ENCODE results near the gene HOXC10.

The HOXC10 gene

GRCh38 chr12:53971129-53971528 is 13.8 kb upstream of the HOXC10 start:
- Histone ChIP-seq H3K4ac (ENCODE audit: low read depth, low read length) (no peak overlapping the region), H4K5ac (ENCODE audit: low read length) (no peak overlapping the region), H3K18ac (ENCODE audit: low read length) (no peak overlapping the region), H3K36me3 (ENCODE audit: control insufficient read depth, insufficient read depth, low read length) (no peaks in the 10 kb centered on the region), H3K27me3 (ENCODE audit: insufficient read depth, low read length, poor library complexity) (peaks cover 97% of the 10 kb centered on the region), H3K9ac (ENCODE audit: low read length) (no peak overlapping the region), H3K79me2 (ENCODE audit: control insufficient read depth, insufficient read depth, low read length) (no peaks in the 10 kb centered on the region), H3K4me3 (ENCODE audit: low read length) (no peak overlapping the region), H2BK5ac (ENCODE audit: low read length) (no peak overlapping the region), H3K79me1 (ENCODE audit: low read length) (no peaks in the 10 kb centered on the region), H3K4me2 (ENCODE audit: low read length) (no peak overlapping the region), H4K8ac (ENCODE audit: low read depth, low read length) (no peak overlapping the region), H2BK15ac (replicated peaks; ENCODE audit: low read depth) (no peak overlapping the region), H3K4me1 (ENCODE audit: control insufficient read depth, low read depth, low read length) (no peaks in the 10 kb centered on the region), H3K27ac (ENCODE audit: low read depth, low read length) (no peak overlapping the region), H2BK120ac (ENCODE audit: low read depth, low read length) (no peak overlapping the region), H3K56ac (ENCODE audit: low read length) (no peak overlapping the region), H3K23ac (ENCODE audit: low read length) (no peak overlapping the region), H2AK5ac (ENCODE audit: low read length) (no peak overlapping the region)
- WGBS (ENCODE audit: extremely low coverage, insufficient coverage, low lambda C conversion rate): no CpG with 5 or more reads among the region's 3 CpGs
- DNase-seq: no peak

GRCh38 chr12:53971686-53972085 is 13.3 kb upstream of the HOXC10 start:
- Histone ChIP-seq H3K56ac (ENCODE audit: low read length) (no peak overlapping the region), H2BK120ac (ENCODE audit: low read depth, low read length) (no peak overlapping the region), H4K8ac (ENCODE audit: low read depth, low read length) (no peak overlapping the region), H2BK15ac (replicated peaks; ENCODE audit: low read depth) (no peak overlapping the region), H3K4me2 (ENCODE audit: low read length) (no peak overlapping the region), H3K4ac (ENCODE audit: low read depth, low read length) (no peak overlapping the region), H2BK5ac (ENCODE audit: low read length) (no peak overlapping the region), H3K27me3 (ENCODE audit: insufficient read depth, low read length, poor library complexity) (peaks cover 95% of the 10 kb centered on the region), H3K79me1 (ENCODE audit: low read length) (no peaks in the 10 kb centered on the region), H3K18ac (ENCODE audit: low read length) (no peak overlapping the region), H2AK5ac (ENCODE audit: low read length) (no peak overlapping the region), H3K4me3 (ENCODE audit: low read length) (no peak overlapping the region), H3K4me1 (ENCODE audit: control insufficient read depth, low read depth, low read length) (no peaks in the 10 kb centered on the region), H3K79me2 (ENCODE audit: control insufficient read depth, insufficient read depth, low read length) (no peaks in the 10 kb centered on the region), H3K9ac (ENCODE audit: low read length) (no peak overlapping the region), H4K5ac (ENCODE audit: low read length) (no peak overlapping the region), H3K23ac (ENCODE audit: low read length) (no peak overlapping the region), H3K27ac (ENCODE audit: low read depth, low read length) (no peak overlapping the region), H3K36me3 (ENCODE audit: control insufficient read depth, insufficient read depth, low read length) (no peaks in the 10 kb centered on the region)
- WGBS (ENCODE audit: extremely low coverage, insufficient coverage, low lambda C conversion rate): no CpG with 5 or more reads among the region's 2 CpGs
- DNase-seq: no peak

DNA sequence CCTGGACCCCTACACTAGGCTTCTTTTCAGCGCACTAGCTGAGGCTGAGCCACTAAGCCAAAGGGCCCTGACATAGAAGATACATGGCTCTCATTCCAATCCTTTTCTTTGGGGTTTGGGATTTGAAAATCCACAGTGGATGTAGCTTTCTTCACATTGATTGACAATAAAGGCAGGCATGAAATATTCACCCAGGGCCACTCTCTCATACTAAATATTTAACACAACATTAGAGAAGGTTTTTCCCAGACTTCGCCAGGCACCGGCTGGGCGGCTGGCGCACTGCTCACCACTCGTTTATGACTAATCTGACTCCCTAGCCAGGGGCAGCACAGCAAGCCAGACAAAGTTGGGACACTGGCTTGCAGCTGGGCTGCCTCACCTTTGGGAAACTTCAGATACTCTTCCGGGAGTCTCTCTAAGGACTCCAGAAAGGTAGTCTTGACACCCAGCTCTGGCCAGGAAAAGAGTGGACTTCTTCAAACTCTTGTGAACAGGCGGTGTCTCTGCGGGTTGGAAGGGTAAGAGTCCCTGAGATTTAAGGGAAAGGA is 12.7 kb upstream of the HOXC10 start:
- Histone ChIP-seq H2BK120ac (ENCODE audit: low read depth, low read length) (no peak overlapping the region), H4K5ac (ENCODE audit: low read length) (no peak overlapping the region), H3K4me2 (ENCODE audit: low read length) (no peak overlapping the region), H2AK5ac (ENCODE audit: low read length) (no peak overlapping the region), H3K4ac (ENCODE audit: low read depth, low read length) (no peak overlapping the region), H3K18ac (ENCODE audit: low read length) (no peak overlapping the region), H4K8ac (ENCODE audit: low read depth, low read length) (no peak overlapping the region), H3K27ac (ENCODE audit: low read depth, low read length) (no peak overlapping the region), H3K36me3 (ENCODE audit: control insufficient read depth, insufficient read depth, low read length) (no peaks in the 10 kb centered on the region), H3K56ac (ENCODE audit: low read length) (no peak overlapping the region), H3K9ac (ENCODE audit: low read length) (no peak overlapping the region), H3K4me1 (ENCODE audit: control insufficient read depth, low read depth, low read length) (no peaks in the 10 kb centered on the region), H2BK5ac (ENCODE audit: low read length) (no peak overlapping the region), H3K27me3 (ENCODE audit: insufficient read depth, low read length, poor library complexity) (peaks cover 95% of the 10 kb centered on the region), H2BK15ac (replicated peaks; ENCODE audit: low read depth) (no peak overlapping the region), H3K23ac (ENCODE audit: low read length) (no peak overlapping the region), H3K79me2 (ENCODE audit: control insufficient read depth, insufficient read depth, low read length) (no peaks in the 10 kb centered on the region), H3K79me1 (ENCODE audit: low read length) (no peaks in the 10 kb centered on the region), H3K4me3 (ENCODE audit: low read length) (no peak overlapping the region)
- no CpG with 5 or more reads among the region's 9 CpGs for WGBS (ENCODE audit: extremely low coverage, insufficient coverage, low lambda C conversion rate)
- DNase-seq: no peak

DNA sequence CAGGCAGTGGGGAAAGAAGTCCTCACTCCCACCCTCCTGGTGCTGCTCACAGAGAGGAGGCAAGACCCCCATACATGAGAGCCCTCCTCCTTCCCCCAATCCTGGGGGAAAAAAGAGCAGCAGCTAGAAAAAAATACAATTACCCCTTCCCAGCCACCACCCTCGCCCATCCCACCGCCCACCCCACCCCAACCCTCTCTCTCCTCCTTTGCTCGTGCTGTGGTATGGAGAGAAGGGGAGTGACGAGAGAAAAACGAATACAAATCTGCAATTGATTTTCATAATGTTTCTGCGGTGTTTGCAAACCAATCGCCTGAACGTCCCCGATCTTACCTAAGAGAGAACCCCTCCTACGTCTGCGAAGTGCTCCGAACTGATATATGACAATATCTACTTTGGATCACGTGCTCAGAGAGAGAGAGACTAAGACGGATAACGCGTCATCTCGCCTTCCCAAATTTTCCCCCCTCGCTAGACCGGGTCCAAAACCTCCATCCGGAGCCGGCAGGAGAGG is 12.2 kb upstream of the HOXC10 start, which contains the start of gene HOXC11:
TSS of gene HOXC11 (plus strand) at position 405 of the 514 bp plus-strand sequence. CDS start 116 bp downstream, outside the sequence.
- Histone ChIP-seq H2AK5ac (ENCODE audit: low read length) (no peak within 1 kb of the TSS), H2BK15ac (replicated peaks; ENCODE audit: low read depth) (no peak within 1 kb of the TSS), H3K27me3 (ENCODE audit: insufficient read depth, low read length, poor library complexity) (peaks cover 95% of the 10 kb centered on the region), H3K27ac (ENCODE audit: low read depth, low read length) (no peak within 1 kb of the TSS), H4K5ac (ENCODE audit: low read length) (no peak within 1 kb of the TSS), H3K18ac (ENCODE audit: low read length) (no peak within 1 kb of the TSS), H3K4me2 (ENCODE audit: low read length) (peak within 1 kb of the TSS; percentile 54), H3K23ac (ENCODE audit: low read length) (no peak within 1 kb of the TSS), H3K36me3 (ENCODE audit: control insufficient read depth, insufficient read depth, low read length) (no peaks in the 10 kb centered on the region), H2BK120ac (ENCODE audit: low read depth, low read length) (no peak within 1 kb of the TSS), H3K9ac (ENCODE audit: low read length) (no peak within 1 kb of the TSS), H3K79me2 (ENCODE audit: control insufficient read depth, insufficient read depth, low read length) (no peaks in the 10 kb centered on the region), H3K4me3 (ENCODE audit: low read length) (no peak within 1 kb of the TSS), H2BK5ac (ENCODE audit: low read length) (no peak within 1 kb of the TSS), H4K8ac (ENCODE audit: low read depth, low read length) (no peak within 1 kb of the TSS), H3K4me1 (ENCODE audit: control insufficient read depth, low read depth, low read length) (no peaks in the 10 kb centered on the region), H3K4ac (ENCODE audit: low read depth, low read length) (no peak within 1 kb of the TSS), H3K56ac (ENCODE audit: low read length) (no peak within 1 kb of the TSS), H3K79me1 (ENCODE audit: low read length) (no peaks in the 10 kb centered on the region)
- no peak for DNase-seq
- WGBS (ENCODE audit: extremely low coverage, insufficient coverage, low lambda C conversion rate): no CpG with 5 or more reads among the region's 21 CpGs

DNA sequence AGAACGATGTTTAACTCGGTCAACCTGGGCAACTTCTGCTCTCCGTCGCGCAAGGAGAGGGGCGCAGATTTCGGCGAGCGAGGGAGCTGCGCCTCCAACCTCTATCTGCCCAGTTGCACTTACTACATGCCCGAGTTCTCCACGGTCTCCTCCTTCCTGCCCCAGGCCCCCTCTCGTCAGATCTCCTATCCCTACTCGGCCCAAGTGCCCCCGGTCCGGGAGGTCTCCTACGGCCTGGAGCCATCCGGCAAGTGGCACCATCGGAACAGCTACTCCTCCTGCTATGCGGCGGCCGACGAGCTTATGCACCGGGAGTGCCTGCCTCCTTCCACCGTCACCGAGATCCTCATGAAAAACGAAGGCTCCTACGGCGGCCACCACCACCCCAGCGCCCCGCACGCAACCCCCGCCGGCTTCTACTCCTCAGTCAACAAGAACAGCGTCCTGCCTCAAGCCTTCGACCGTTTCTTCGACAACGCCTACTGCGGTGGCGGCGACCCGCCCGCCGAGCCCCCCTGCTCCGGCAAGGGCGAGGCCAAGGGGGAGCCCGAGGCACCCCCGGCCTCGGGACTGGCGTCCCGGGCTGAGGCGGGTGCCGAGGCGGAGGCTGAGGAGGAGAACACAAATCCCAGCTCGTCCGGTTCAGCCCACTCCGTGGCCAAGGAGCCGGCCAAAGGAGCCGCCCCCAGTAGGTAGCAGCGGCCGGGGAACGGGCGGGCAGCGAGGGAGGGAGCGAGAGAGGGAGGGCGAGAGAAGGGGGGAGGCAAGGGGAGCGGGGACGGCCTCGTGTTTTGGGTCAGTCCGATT is 11.5 kb upstream of the HOXC10 start:
- H3K56ac ChIP-seq (ENCODE audit: low read length): no peak overlapping the region
- no peaks in the 10 kb centered on the region for H3K4me1 ChIP-seq (ENCODE audit: control insufficient read depth, low read depth, low read length)
- peak overlapping the region; percentile 54 for H3K4me2 ChIP-seq (ENCODE audit: low read length)
- no CpG with 5 or more reads among the region's 71 CpGs for WGBS (ENCODE audit: extremely low coverage, insufficient coverage, low lambda C conversion rate)
- no peaks in the 10 kb centered on the region for H3K36me3 ChIP-seq (ENCODE audit: control insufficient read depth, insufficient read depth, low read length)
- no peak overlapping the region for H4K8ac ChIP-seq (ENCODE audit: low read depth, low read length)
- no peak overlapping the region for H2BK5ac ChIP-seq (ENCODE audit: low read length)
- no peak overlapping the region for H3K4me3 ChIP-seq (ENCODE audit: low read length)
- H2BK120ac ChIP-seq (ENCODE audit: low read depth, low read length): no peak overlapping the region
- H3K4ac ChIP-seq (ENCODE audit: low read depth, low read length): no peak overlapping the region
- no peaks in the 10 kb centered on the region for H3K79me2 ChIP-seq (ENCODE audit: control insufficient read depth, insufficient read depth, low read length)
- no peak overlapping the region for H3K23ac ChIP-seq (ENCODE audit: low read length)
- no peak overlapping the region for H3K18ac ChIP-seq (ENCODE audit: low read length)
- H3K27ac ChIP-seq (ENCODE audit: low read depth, low read length): no peak overlapping the region
- H3K79me1 ChIP-seq (ENCODE audit: low read length): no peaks in the 10 kb centered on the region
- H2BK15ac ChIP-seq (replicated peaks; ENCODE audit: low read depth): no peak overlapping the region
- peaks cover 93% of the 10 kb centered on the region for H3K27me3 ChIP-seq (ENCODE audit: insufficient read depth, low read length, poor library complexity)
- no peak for DNase-seq
- no peak overlapping the region for H4K5ac ChIP-seq (ENCODE audit: low read length)
- H2AK5ac ChIP-seq (ENCODE audit: low read length): no peak overlapping the region
- no peak overlapping the region for H3K9ac ChIP-seq (ENCODE audit: low read length)
